Stimulated activated CD4-positive, alpha-beta T cell treated with anti-CD3 and anti-CD28 coated beads, Interleukin-12 subunit alpha, Interleukin-12 subunit beta, amount 100 ng/mL, for 4 hours (primary cell): ENCODE results near the gene TLR2.

Experiments used
- DNase-seq: peaks from one replicate; pipeline ENCODE4 v3.0.0-alpha.2; 2020

The TLR2 gene, protein sequence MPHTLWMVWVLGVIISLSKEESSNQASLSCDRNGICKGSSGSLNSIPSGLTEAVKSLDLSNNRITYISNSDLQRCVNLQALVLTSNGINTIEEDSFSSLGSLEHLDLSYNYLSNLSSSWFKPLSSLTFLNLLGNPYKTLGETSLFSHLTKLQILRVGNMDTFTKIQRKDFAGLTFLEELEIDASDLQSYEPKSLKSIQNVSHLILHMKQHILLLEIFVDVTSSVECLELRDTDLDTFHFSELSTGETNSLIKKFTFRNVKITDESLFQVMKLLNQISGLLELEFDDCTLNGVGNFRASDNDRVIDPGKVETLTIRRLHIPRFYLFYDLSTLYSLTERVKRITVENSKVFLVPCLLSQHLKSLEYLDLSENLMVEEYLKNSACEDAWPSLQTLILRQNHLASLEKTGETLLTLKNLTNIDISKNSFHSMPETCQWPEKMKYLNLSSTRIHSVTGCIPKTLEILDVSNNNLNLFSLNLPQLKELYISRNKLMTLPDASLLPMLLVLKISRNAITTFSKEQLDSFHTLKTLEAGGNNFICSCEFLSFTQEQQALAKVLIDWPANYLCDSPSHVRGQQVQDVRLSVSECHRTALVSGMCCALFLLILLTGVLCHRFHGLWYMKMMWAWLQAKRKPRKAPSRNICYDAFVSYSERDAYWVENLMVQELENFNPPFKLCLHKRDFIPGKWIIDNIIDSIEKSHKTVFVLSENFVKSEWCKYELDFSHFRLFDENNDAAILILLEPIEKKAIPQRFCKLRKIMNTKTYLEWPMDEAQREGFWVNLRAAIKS

DNA sequence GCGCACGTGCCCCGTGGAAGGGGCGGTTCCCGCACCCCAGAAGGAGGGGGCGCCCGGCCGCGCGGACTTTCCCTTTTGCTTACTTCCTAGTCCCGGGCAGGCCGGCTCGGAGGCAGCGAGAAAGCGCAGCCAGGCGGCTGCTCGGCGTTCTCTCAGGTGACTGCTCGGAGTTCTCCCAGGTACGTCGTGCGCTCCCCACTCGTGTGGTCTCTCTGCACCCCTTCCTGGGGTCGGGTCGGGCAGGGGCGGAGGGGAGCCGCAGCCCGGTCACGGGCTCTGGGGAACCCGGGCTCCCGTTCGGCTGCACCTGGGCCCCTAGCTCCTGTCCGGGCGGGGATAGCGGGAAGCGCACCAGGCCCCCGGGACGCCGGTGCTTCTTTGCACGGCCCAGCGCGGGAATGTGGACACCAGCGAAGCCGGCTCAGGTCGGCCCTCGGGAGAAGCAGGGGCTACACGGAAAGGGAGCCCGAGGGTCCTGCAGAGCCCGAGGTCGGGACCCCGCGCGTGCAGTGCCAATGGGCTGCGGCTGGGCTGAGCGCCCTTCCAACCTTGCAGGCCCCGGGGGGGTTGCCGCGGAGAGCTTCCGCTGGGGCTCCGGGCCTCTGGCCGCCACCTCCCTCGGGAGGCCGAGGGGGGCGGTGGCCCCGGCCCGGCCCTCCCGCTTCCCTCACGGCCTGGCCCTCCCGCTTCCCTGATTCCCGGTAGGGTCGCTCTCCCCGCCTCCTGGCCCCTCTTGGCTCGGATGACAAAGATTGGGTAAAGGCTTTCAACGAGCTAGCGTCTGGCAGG, at the start of gene TLR2:
TSS of gene TLR2 (plus strand) at position 99 of the 789 bp plus-strand sequence. CDS start 18,628 bp downstream, outside the sequence.
- DNase-seq, result peak; percentile 68

DNA sequence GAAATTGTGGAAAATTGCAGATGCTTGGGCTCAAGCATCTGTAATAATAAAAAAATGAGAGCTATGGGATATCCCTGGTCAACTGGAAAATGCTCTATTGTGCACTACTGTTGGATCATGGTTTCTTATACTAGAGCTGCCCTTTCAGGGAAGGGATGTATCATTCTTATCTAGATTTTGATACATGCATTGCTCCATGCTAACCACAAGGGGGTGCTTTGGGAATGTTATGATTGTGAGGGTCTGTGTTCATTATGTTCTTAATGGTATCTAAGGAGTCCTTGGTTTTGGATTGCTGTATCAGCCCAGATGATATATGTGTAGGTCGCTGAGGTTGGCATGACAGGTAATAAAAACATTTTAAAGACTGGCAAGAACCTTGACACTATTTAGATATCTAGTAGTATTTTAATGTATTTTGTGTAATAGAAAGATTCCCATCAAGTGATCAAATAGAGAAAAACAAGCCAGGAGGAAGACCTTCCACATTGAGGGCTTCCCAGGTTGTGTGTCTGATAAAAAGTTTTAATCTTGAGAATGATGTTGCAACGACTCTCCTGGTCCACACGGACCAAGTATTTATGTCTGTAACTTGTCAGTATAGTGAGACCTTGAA, 49.2 kb upstream of the TLR2 start:
- no peak for DNase-seq

DNA sequence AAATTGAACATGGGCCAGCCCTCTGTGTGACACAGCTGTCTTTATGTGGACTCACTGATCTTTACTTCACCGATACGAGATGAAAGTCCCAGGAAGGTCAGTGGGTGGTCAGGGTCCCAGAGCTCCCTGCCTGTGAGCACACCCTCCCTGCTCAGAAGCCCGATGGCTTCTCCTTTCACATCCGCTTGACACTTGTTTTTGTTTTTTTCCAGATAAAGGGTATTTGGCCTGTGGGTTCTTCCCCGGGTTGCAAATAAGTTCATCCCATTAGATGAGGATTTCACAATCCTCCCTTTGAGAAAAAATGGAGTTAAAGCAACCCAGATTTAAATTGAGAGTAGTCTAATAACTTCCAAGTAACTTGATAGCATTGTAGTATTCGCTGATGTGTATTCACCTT, 48.2 kb upstream of the TLR2 start:
- DNase-seq, result no peak

DNA sequence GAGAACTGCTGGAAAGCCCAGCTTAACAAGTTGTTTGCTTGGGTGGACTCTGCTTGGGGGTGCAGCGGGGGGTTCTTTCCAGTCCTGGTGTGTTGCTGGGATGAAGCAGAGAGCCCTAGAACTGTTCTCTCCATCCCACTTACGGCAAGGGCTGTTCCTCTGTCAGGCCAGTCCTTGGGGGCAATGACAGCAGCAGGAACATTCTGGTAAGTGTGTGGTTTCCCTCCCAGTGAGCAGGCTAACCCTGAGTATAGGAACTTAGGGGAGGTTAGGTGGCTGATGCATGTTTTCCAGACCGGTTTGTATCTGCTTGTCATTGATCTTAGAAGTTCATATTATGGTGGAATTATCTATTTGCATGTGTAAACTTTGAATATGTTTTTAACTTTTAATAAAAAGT, 46.9 kb upstream of the TLR2 start:
- DNase-seq, result no peak

DNA sequence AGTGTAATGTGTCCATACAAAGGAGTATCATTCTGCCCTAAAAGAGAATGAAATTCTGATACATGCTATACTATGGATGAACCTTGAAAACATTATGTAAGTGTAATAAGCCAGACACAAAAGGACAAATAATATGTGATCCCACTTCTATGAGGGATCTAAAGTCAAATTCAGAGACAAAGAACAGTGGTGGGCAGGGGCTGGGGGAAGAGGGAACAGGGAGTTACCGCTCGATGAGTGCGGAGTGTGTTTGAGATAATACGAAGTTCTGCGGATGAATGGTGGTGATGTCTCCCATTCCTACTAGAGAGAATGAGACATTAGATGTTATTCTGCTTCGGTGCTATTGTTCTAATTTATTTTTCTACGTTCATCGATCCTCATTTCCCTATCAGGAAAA, 46.1 kb upstream of the TLR2 start:
- DNase-seq, result no peak

DNA sequence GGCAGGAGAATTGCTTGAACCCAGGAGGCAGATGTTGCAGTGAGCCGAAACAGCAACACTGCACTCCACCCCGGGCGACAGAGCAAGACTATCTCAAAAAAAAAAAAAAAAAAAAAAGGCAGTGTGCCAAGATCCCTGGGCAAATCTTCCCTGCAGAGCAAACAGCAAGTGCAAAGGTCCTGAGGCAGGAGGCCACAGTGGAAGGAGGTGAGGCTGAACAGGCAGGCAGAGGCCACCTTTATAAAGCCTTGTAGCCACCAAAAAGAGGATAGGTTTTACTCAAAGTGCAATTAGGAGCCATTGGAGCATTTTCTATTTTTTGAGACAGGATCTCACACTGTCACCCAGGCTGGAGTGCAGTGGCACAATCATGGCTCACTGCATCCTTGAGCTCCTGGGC, 45.1 kb upstream of the TLR2 start:
- DNase-seq, result no peak

DNA sequence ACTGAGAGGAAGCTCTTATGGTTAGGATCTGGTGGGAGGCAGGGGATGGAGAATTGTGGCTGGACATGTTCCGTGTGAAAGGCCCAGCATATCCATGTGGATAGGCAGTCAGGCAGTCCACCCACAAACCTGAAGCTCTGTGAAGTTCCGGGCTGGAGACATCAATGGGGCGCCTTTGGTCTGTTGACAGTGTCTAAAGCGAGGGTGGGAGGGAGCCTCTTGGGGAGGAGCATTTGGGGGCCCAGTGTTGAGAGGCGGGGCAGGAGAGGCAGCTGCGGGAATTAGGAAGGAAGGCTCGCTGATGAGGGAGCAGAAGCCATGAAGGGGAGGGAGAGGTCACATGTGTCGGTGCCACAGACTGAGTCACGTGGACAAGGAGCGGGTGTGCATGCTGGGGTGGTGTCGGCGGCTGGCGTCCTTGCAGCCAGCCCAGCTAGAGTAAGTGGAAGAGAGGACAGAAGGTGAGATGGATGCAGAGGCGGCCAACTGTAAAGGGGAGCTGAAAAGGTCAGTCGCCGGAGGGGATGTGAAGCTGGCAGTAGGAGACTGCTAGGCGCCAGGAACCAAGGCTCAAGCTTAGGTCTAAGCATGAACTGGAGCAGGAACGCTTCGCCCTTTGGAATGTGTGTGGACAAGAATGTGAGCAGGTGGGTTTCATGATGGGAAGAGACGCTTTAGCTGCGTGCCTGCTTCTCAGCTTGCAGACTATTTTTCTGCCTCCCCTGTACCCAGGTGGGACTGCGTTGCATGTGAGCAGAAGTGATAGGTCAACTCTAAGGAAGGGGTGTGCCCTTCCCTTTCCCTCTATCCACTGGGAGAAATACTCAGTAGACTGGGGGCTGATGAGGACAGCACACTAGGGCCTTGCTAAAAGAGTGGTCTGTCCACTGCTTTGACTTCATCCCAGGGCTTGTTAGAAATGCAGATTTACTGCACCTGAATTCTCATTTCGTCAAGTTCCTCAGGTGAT, 44.0 kb upstream of the TLR2 start:
- DNase-seq, result no peak

DNA sequence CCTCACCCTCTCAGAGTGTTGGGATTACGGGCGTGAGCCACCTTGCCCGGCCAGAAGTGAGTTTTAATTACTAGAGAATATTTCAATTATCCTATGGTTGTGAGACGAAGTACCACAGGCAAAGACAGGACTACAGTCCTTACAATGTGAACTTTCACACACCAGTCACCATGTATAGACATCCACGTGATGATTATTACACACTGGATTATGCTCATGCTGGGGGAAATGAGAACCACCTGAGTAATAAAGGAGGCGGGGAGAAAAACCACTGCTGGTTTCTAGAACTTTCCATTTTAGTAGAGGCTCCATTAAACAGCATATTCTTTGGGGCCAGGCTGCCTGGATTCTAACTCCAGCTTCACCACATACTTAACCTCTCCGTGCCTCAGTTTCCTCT, 42.5 kb upstream of the TLR2 start:
- DNase-seq, result no peak

DNA sequence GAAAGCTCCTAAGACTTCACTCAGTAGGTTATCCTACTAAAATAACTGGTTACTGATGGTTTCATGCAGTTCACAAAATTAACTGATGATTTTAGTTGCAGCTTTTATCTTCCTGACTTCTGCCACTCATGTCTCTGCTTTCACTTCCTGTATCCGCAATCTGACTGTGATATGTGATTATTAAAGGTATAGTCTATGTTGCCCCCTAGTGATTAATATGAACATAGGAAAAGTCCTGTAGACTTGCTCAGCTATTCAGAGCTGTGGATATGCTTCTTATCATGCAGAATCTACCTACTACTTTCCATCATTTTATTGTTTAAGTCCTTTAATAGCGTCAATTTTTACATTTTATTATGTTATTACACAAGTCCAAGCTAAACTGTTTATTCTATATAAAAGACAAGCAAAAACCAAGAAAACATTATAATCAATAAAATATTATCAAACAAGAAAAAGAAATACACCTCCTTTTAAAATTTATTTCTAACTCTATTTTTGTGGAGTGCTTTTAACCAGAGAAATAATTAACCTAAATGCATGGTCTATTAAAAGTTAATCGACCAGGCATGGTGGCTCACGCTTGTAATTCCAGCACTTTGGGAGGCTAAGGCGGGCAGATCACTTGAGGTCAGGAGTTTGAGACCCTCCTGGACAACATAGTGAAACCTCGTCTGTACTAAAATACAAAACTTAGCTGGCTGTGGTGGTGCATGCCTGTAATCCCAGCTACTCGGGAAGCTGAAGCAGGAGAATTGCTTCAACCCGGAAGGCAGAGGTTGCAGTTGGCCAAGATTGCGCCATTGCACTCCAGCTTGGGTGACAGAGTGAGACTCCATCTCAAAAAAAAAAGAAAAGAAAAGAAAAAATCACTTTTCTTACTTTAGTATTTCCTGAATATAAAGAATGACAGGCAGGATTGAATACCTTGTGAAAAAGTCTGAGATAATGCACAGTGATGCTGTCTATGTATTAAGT, 40.4 kb upstream of the TLR2 start:
- no peak for DNase-seq

DNA sequence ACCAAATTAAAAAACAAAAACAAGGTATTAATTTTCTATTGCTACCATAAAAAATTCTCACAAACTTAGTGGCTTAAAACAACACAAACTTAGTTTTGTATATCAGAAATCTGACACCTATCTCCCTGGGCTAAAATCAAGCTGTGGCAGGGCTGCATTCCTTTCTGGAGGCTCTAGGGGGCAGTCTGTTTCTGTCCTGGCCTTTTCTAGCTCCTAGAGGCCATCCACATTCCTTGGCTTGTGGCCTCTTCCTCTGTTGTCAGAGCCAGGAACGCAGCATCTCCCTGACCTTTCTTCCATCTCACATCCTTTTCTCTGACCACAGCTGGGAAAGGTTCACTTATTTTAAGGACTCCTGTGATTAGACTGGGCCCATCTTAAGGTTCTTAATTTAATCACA, 38.9 kb upstream of the TLR2 start:
- no peak for DNase-seq

DNA sequence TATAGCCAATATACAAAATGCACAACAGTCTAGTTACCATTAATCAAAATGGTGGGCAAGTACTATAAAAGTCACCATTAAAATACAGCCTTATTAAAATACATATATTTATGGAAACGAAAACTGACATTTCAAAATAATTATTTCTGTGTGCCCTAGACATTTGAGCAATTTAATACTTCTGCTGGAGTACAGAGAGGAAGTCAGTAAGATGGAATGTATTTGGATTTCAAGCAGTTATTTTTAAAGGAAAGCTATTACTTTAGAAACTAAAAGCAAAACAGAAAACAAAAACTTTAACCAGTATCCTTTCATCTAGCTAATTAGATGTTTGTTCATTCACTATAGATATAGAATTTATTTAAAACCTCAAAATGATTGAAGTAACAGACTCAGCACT, 37.8 kb upstream of the TLR2 start:
- no peak for DNase-seq

DNA sequence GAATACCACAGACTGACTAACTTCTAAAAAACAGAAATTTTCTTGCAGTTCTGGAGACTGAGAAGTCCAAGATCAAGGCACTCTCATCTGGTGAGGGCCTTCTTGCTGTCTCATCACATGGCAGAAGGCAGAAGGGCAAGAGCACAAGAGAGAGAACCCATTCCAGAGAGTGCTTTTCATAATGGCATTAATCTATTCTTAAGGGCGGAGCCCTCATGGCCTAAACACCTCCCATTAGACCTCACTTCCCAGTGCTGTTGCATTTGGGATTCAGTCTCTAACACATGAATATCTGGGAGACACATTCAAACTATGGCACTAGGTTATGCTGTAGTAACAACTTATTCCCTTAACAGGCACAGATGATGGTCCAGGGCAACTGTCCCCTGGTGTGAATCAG, 37.1 kb upstream of the TLR2 start:
- no peak for DNase-seq

DNA sequence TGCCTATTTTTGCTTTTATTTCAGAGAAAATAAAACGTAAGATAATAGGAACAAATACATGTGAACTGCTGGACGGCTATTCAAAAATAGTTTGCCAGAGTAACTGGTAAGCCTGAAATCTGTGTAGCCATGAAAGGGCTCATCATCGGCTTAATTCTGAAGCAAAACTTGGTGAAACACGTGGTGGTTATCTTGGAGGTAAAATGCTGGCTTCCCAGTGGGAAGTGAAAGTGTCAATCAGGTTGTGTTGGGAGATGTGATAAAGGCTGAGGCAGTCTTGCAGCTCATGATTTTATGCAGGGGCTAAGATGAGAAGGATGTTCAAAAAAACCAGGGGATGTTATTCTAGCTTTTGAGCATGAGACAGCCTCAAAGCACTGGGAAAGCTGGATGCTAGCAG, 36.1 kb upstream of the TLR2 start:
- DNase-seq, result no peak

DNA sequence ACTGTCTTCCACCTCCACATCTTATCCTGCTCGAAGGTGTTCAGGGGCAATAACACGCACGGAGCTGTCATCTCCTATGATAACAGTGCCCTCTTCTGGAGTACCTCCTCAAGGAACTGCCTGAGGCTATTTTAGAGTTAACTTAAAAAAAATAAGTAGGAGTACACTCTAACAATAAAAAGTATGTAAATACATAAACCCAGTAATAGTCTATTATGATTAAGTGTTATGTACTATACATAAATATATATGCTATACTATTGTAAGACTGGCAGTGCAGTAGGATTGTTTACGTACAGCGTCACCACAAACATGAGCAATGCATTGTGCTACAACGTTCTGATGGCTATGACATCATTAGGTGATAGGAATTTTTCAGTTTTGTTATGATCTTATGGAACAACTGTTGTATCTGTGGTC, 34.5 kb upstream of the TLR2 start:
- DNase-seq, result no peak

DNA sequence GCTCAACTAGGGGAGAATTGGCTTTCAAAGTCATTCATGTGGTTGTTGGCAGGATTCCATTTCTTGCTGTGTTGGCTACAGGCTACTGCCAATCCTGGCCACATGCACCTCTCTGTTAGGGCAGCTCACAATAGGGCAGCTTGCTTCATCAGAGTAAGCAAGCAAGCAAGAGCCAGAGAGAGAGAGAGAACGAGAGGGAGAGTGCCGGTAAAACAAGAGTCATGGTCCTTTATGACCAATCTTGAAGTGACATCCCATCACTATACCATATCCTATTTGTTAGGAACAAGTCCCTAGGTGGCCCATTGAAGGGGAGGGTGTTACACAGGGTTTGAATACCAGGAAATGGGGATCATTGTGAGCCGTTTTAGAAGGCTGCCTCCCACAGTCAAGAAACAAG, 33.0 kb upstream of the TLR2 start:
- DNase-seq, result no peak

DNA sequence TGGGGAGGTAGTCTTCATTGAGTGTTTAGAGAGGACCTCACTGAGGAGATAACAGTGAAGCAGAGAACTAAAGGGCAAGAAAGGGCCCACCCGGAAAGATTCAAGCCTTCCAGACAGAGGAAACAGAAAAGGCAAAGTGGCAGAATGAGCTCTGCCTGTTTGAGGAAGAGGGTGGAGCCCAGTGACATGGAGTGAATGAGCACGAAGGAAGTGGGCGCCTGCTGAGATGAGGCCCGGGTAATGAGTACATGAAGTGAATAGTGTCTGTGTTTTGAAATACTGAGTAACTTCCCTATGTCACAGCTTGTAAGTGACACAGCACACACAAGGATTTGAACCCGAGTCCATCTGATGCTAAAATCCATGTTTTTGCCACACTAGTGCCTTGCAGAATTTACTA, 32.5 kb upstream of the TLR2 start:
- DNase-seq, result peak; percentile 36

DNA sequence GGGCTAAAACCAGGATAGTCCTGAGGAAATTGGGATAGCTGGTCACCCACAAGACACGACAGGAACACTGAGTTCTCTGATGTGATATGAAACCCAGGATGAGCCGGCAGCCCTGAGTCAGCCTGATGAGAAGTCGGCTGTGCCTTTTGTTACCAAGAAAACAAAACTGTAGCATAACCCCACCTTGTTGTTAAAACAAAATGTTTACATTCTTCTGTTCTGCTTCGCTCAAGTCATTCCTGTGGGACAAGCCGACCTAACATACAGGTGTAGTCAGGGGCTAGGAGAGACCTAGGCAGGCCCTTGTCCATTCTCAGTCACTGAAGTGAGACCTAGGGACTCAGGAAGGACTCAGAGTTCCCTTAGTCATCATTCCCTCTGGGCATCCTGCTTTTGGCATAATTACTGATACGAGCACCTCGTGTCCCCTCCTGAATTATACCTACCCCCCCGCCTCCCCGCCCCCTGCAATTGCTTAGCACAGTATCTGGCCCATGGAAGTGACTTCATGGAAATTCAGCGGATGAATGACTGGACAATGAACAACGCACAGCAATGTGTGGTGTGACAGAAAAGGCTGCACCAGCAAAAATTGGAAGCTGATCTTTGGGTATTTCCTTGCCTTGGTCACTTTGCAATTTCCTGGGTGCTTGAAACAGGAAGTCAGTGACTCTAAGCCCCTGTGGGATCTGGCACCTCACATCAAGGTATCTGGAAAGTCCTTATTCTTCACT, 31.9 kb upstream of the TLR2 start:
- DNase-seq, result no peak

DNA sequence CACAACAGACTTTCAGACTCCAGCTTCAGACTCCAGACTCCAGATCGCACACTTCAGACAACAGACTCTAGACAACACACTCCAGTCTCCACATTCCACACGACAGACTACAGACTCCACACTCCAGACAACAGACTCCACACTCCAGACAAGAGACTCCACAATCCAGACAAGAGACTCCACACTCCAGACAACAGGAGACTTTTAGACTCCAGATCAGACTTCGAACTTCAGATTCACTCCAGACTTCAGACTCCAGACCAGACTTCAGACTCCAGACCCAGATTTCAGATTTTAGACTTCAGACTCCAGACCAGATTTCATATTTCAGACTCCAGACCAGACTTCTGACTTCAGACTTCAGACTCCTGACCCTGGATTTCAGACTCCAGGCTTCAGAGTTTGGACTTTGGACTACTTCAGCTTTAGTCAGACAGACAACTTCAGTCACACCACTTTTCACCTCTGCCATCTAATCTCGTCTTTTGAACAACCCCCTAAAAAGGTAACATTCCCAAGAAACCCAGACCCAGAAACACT, 29.0 kb upstream of the TLR2 start:
- DNase-seq, result no peak

DNA sequence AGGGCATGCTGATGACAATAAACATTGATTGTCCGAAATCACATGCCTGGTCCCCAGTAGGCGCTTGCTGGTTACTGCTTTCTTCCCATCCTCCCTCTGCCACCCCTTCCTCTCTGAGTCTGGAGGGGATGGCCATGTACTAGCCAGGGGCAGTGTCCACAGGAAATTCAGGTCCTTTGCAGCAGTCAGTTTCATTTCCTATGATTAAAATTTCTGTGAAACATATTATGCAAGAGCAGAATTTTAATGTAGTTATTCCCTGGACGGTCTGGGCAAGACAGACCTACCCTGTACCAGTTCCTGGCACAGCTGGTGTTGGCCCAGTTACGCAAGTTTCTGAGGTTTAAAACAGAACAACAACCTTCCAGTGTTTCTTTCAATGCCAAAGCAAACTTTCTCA, 28.2 kb upstream of the TLR2 start:
- no peak for DNase-seq
